CD1c-positive myeloid dendritic cell (primary cell): ENCODE measurements around the gene TFDP1.
"Not testable (repeated sequence)": the region's sequence is repeated elsewhere in the genome, so short reads cannot be mapped to it uniquely, and the experiment has no call there.

Source experiments
- DNase-seq: peaks from one replicate; pipeline ENCODE4 v3.0.0-alpha.2; 2016; ENCODE audit errors: extremely low spot score

TFDP1 gene

GRCh38 chr13:113567681-113568080 lies 16.9 kb upstream of the TFDP1 start:
- no peak for DNase-seq

GRCh38 chr13:113573065-113573464 lies 11.5 kb upstream of the TFDP1 start:
- no peak for DNase-seq

DNA sequence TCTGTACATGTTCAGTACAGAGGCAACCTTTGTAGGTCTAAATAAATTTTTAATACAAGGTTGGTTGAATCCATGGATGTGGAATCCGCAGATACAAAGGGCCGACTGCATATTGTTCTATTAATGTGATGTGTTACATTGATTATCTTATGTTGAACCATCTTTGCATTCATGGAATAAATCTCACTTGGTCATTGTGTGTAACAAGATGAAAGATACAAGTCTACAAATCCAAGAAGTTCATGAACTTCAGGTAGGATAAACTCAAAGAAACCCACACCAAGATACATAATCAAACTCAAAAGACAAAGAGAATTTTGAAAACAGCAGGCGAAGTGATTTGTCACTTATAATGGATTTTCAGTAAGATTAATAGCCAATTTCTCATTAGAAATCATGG lies 8.0 kb upstream of the TFDP1 start:
- no peak for DNase-seq

- no peak for DNase-seq
Observed at GRCh38 chr13:113577881-113578435, 6.6 kb upstream of the TFDP1 start.

- no peak for DNase-seq
Observed at GRCh38 chr13:113579686-113580085, 4.9 kb upstream of the TFDP1 start.

DNA sequence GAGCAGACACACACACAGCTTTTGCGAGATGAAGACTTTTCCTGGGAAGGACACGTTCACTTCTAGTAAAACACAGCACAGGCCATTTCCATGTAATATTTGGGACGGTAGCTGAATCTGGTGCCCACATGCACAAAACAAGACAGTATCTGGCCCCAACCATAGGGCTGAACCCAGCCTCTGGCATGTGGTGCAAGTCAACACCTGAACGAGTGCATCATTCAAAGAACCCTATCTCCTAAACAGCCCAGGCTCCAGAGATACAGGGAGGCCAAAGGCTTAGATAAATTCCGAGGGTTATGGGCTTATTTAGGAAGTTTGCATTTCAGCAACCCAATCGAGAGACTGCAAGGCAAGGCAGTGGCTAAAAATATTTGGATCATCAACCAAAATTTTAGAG lies 2.7 kb upstream of the TFDP1 start:
- DNase-seq = no peak

- no peak for DNase-seq
Observed at GRCh38 chr13:113582841-113583631, 1.5 kb upstream of the TFDP1 start.

- peak; percentile 10 for DNase-seq
Observed at GRCh38 chr13:113584870-113585671, 518 bp downstream of the TFDP1 start.

- DNase-seq = no peak
Observed at GRCh38 chr13:113585896-113586295, 1.3 kb downstream of the TFDP1 start.

- no peak for DNase-seq
Observed at GRCh38 chr13:113586661-113587479, 2.3 kb downstream of the TFDP1 start.

DNA sequence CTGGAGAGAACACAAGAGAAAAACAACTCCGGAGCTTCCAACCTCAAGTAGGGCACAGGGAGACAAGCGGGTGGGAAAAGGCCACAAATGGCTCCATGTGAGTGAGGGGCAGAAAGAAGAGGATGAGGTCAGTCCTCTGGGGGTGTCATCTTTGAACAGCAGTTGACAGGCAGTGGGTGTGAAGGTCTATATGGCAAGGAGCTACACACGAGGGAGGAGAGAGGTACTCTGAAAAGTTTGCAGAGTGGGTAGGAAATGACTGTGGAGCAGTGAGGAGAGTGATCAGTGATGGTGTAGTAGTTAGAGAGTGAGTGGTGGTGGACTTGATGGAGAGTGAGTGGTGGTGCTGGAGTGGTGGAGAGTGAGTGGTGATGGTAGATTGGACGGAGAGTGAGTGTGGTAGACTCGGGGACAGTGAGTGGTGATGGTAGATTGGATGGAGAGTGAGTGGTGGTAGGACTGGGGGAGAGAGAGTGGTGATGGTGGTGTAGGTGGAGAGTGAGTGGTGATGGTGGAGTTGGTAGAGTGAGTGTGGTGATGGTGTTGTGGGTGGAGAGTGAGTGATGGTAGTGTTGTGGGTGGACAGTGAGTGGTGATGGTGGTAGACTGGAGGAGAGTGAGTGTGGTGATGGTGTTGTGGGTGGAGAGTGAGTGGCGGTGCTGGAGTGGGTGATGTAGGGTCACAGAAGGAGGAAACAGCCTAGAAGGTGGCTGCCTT lies 4.0 kb downstream of the TFDP1 start:
- DNase-seq = no peak

- no peak for DNase-seq
Observed at GRCh38 chr13:113589251-113589960, 4.9 kb downstream of the TFDP1 start.

DNA sequence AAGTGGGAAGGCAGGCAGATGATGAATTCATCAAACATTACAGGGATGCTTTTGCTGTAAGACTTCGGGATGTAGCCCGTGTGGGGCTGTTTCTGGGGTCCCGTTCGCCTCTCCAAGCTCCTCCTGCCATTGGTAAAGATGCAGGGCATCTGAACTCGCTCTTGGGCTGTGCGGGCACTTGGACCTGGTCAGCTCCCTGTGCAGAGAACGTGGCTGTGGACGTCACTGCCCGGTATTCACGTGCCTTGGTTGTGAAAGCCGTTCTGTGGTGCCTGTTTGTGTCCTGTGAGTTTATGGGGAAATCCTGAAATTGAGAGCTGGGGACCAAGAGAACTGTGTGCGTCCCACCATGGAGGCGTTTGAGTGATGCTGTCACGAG lies 5.4 kb downstream of the TFDP1 start:
- DNase-seq = no peak

DNA sequence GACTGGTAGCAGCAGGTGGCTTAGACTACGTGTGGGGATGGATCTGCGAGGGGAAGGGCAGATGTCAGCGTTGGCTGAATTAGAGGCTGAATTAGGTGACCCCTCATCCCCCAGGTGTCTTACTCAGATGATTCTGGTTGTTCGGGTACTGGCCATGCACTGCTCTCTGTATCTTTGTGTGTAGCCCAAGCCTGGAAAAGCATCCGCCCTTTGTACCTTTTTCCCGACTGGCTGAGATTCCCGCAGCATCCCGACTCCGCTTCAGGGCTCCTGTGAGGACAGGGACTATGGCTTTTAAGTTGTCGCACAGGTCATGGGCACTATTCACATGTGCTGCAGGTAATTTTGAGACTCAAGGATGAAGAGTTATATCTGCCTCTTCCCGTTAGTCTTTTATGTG lies 7.2 kb downstream of the TFDP1 start:
- no peak for DNase-seq

GRCh38 chr13:113592571-113592970 lies 8.0 kb downstream of the TFDP1 start:
- DNase-seq = no peak

DNA sequence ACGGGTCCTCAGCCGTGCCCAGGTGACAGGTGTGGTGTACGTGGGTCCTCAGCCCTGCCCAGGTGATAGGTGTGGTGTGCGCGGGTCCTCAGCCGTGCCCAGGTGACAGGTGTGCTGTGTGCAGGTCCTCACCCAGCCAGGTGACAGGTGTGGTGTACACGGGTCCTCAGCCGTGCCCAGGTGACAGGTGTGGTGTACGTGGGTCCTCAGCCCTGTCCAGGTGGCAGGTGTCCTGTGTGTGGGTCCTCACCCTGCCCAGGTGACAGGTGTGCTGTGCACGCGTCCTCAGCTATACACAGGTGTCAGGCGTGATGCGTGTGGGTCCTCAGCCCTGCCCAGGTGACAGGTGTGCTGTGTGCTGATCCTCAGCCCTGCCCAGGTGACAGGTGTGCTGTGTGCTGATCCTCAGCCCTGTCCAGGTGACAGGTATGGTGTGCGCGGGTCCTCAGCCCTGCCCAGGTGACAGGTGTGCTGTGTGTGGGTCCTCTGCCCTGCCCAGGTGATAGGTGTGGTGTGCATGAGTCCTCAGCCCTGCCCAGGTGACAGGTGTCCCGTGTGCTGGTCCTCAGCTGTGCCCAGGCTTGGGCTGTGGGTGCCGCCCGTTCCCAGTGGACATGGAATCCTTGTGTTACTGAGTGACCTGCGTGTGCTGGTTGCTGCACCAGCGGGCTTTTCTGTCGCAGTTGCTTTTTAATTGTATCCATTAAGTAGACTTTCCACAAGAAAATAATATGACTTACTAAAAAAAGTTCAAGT lies 9.7 kb downstream of the TFDP1 start:
- not testable (repeated sequence) for DNase-seq

GRCh38 chr13:113595131-113595530 lies 10.6 kb downstream of the TFDP1 start:
- no peak for DNase-seq

DNA sequence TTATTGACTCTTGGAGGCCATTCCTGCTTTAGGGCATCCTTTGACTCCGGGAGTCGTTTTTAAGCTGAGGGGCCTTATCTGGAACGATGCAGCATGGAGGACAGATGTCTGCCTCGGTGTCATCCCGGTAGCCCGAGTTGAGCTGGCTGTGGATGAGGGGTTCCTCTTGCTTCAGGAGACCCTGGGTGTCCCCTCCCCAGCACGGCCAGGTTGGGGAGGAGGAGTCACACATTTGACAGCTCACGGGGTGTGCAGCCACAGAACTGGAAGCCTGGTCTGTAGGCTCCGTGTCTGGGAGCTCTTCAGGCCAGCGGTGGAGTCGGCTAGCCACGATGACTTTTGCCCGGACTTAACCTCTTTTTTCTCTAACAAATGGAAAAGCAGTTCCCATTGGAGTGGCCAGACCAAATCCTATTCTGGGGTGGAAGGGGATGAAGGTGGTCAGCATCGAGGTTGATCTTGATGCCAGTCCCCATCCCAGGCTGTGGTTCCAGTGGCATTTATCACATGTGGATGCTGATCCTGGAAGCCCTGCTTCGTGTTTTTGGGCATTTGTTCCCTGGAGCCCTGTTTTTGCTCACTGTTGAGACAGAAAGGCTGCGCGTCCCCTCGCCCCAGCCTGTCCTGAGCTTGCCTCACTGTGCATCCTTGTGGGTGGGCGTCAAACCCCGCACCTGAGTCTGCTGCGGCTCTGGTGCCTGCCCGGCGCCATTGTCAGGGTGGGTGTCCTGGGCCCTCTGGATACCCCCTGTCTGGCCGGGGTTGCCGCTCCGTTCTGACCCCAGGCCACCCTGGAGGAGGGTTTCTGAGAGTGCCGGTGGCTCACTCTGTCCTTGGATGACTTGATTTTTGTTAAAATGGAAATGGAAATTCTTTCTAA lies 12.0 kb downstream of the TFDP1 start:
- DNase-seq = no peak
